Epithelial cell of esophagus (primary cell): ENCODE data around the gene LPP.
"Not testable (repeated sequence)": the region's sequence is repeated elsewhere in the genome, so short reads cannot be mapped to it uniquely, and the experiment has no call there.

Experiments used
- DNase-seq: peaks from one replicate; pipeline ENCODE4 v3.0.0; 2010; ENCODE audit warnings: low read depth
- H3K4me3 ChIP-seq: 2 replicates; pipeline ENCODE4 v1.5.1; 2011; ENCODE audit warnings: mild to moderate bottlenecking, low read length, control low read depth
- TF ChIP-seq, protein P1 (sequence below): IDR thresholded peaks from 2 replicates; pipeline ENCODE4 v1.5.1; 2011; ENCODE audit warnings: low read depth, mild to moderate bottlenecking, low read length, control low read depth, inconsistent platforms; ENCODE audit not compliant: insufficient read depth; ENCODE audit errors: missing control alignments

Gene LPP

DNA sequence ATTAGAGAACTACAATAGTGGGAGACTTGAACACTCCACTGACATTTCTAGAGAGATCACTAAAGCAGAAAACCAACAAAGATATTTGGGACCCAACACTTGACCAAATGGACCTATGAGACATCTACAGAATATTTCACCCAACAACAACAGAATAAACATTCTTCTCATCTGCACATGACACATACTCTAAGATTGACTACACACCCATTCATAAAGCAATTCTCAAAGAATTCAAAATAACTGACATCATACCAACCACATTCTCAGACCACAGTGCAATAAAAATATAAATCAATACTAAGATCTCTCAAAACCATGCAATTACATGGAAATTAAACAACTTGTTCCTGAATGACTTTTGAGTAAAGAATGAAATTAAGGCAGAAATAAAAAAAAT is 473.7 kb downstream of the LPP start:
- H3K4me3 ChIP-seq: no peak overlapping the region
- DNase-seq: peak; percentile 67
- TF ChIP-seq, protein P1, sequence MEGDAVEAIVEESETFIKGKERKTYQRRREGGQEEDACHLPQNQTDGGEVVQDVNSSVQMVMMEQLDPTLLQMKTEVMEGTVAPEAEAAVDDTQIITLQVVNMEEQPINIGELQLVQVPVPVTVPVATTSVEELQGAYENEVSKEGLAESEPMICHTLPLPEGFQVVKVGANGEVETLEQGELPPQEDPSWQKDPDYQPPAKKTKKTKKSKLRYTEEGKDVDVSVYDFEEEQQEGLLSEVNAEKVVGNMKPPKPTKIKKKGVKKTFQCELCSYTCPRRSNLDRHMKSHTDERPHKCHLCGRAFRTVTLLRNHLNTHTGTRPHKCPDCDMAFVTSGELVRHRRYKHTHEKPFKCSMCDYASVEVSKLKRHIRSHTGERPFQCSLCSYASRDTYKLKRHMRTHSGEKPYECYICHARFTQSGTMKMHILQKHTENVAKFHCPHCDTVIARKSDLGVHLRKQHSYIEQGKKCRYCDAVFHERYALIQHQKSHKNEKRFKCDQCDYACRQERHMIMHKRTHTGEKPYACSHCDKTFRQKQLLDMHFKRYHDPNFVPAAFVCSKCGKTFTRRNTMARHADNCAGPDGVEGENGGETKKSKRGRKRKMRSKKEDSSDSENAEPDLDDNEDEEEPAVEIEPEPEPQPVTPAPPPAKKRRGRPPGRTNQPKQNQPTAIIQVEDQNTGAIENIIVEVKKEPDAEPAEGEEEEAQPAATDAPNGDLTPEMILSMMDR: no peak

DNA sequence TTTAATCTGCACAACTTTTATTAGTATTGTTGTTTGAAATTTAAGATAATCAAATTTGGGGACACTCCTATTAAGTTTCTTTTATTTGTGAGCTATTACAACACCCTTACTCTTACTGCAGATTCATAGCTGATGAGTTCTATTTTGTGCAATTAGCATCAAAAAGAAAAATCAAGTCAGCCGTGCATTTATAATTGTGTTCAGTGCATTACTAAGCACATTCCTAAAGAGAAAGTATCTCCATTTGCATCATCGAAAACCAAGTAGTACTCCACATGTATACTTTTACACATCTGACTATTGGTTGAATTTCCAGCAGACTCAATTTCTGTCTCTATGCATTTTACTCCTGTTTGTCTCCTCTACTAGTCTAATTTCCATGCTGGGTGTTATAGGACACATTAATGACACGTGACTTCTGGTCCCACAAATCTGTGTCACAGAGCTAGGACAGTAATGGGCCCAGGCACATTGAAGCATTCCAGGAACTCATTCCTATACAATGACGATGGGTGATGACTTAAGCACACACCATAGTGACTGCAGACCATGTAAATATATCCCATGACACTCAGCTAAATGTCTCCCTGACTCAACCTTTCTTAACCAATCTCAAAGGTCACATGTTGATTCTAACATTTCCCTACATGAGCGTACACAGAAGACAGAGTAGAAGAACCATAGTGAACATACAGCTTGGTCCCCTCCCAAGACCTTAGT is 477.5 kb downstream of the LPP start:
- peak; percentile 92 for DNase-seq
- H3K4me3 ChIP-seq: no peak overlapping the region
- TF ChIP-seq, protein P1: no peak

DNA sequence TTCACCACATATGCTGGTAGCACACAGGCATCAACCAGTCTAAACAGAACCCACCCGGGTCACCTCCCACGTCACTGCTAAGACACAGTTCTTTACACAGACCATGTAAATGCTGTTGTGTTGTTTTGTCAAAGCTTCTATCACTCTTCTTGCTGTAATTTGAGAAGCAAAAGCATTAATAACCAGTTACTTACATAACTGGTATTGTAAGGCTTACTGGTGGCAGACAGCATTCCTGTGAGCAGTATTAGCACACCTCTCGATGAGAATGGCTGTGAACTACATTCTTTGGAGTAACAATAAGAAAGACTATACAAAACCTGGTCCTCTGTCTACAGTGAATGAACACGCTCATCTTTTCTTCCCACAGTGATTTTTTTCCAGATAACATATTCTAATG is 479.2 kb downstream of the LPP start:
- TF ChIP-seq, protein P1: no peak
- peak; percentile 78 for DNase-seq
- no peak overlapping the region for H3K4me3 ChIP-seq

DNA sequence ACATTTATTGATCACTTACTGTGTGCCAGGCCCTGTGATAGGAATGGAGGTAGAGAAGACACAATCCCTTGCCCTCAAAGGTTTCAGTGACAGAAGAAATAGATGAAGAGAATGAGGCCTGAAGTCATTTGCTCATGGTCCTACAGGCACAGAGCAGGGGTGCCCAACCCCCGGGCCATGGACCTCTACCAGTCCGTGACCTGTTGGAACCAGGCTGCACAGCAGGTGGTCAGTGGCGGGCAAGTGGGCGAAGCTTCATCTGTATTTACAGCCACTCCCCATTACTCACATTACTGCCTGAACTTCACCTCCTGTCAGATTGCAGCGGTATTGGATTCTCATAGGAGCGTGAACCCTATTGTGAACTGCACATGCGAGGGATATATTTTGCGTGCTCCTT is 480.3 kb downstream of the LPP start:
- no peak for DNase-seq
- TF ChIP-seq, protein P1: no peak
- no peak overlapping the region for H3K4me3 ChIP-seq

DNA sequence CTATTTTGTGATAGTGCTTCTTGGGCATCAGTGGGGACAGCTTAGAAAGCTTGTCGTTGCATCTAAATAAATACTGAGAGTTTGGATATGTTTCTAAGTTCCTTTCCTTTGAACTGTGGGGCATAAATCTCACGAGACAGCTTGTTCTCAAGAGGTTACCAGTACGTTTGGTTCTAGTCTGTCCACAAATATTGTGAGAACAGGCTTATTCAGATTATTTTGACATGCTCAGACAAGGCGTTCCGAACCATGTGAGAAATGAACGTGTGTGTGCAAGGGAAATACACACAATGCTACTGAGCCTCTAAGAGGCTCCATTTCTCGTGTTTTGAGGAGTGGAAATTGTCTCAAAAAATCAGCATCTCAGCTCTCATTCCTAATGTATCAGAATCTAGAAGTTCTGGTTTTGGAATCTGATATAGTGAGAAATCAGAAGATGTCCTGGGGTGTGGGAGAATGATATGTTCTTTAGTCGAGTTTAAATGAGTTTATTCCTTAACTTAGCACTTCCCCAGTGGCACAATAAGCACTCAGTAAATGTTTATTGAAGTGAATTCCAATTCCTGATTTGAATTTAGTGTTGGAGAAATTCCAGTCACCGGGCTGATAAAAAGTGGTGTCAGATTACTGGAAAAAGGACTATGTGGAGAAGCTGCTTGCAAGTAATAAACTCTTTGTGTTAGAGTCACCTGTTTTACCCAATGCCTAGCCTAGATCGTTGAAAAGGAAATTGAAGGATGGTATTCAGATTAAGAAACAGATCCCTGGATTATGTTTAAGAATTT is 481.5 kb downstream of the LPP start:
- H3K4me3 ChIP-seq: no peak overlapping the region
- TF ChIP-seq, protein P1: no peak
- peak; percentile 29 for DNase-seq

DNA sequence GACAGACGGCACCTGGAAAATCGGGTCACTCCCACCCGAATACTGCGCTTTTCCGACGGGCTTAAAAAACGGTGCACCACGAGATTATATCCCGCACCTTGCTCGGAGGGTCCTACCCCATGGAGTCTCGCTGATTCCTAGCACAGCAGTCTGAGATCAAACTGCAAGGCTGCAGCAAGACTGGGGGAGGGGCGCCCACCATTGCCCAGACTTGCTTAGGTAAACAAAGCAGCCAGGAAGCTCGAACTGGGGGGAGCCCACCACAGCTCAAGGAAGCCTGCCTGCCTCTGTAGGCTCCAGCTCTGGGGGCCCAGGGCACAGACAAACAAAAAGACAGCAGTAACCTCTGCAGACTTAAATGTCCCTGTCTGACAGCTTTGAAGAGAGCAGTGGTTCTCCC is 482.3 kb downstream of the LPP start:
- DNase-seq, H3K4me3 ChIP-seq: not testable (repeated sequence)

DNA sequence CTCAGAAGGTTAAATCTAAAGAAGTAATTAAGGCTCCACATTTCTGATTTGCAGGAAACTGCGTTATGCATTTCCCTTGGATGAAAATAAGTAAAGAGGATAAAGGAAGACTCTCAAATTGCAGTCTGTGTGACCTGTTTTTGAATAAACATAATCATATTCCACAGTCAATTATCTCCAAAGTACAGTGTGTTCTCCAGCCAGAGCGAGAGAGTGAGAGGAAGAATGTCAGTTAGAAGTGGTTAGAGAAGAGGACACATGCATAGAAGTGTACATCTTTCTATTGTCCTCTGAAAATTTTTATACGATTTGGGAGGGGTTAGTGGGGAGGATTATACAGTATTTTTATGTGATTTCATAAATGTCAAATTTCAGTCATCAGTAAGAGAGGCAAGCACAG is 487.1 kb downstream of the LPP start:
- TF ChIP-seq, protein P1: no peak

More for the DNA sequence above, 487.1 kb downstream of the LPP start:
- no peak overlapping the region for H3K4me3 ChIP-seq
- DNase-seq: no peak
